Measurements from ENCODE around the gene WDR88. TPM values are rescaled to one million over a fixed set of nuclear protein-coding genes. Genes with fewer than 3 reads are reported as not detected.
"Not testable (repeated sequence)": the region's sequence is repeated elsewhere in the genome, so short reads cannot be mapped to it uniquely, and the experiment has no call there.

Gene WDR88
- total RNA-seq, 1 experiment from 2014 or later: 0.28 TPM

DNA sequence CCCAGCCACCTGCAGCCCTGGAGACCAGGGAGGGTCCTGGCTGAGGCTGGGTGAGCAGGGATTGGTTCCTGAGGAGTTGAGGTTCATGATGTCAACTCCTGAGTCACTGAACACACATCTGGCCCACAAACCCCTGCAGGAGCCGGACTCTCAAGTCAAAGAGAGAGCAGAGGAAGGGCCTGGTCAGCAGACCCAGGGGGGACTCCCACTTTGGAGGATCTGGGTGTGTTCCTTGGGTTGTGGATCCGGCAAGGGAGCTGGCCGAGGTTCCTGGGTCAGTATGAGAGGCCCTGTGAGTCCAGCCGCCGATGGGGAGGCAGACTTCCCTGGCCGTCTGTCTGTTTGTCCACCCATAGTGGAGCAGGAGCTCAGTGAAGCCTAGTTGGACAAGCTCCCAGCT, 89.7 kb downstream of the WDR88 start:
- Mint-ChIP-seq H3K27me3 (ENCODE audit: low read depth) (peaks cover 33% of the 10 kb centered on the region), H3K9me3 (no peaks in the 10 kb centered on the region), H3K4me3 (no peak overlapping the region), H3K36me3 (no peaks in the 10 kb centered on the region), H3K27ac (no peak overlapping the region), H3K4me1 (peaks cover 9% of the 10 kb centered on the region)
- ChIA-PET CTCF (interaction anchor here (0.7 to 1.8 kb wide), 5 partner anchors 14 to 566 kb away, joined by 3 to 6 read pairs (median 4); no protein-coding TSS in a partner anchor), POLR2A (no interaction called here)
- TF ChIP-seq GABPB1 (CRISPR knock-in tag; IDR thresholded peaks at IDR 0.05) (no peak), FOXP1 (CRISPR knock-in tag; IDR thresholded peaks at IDR 0.05; ENCODE audit: borderline replicate concordance) (no peak), TEAD1 (CRISPR knock-in tag; IDR thresholded peaks at IDR 0.05) (no peak), NR1H2 (CRISPR knock-in tag; IDR thresholded peaks at IDR 0.05) (no peak), ZNF317 (CRISPR knock-in tag; IDR thresholded peaks at IDR 0.05; ENCODE audit: borderline replicate concordance, low read depth) (no peak), SOX15 (CRISPR knock-in tag; IDR thresholded peaks at IDR 0.05) (no peak), KAT7 (CRISPR knock-in tag; IDR thresholded peaks at IDR 0.05; ENCODE audit: borderline replicate concordance) (no peak), ZNF423 (CRISPR knock-in tag; IDR thresholded peaks at IDR 0.05) (no peak)
- TF ChIP-seq, protein P1, sequence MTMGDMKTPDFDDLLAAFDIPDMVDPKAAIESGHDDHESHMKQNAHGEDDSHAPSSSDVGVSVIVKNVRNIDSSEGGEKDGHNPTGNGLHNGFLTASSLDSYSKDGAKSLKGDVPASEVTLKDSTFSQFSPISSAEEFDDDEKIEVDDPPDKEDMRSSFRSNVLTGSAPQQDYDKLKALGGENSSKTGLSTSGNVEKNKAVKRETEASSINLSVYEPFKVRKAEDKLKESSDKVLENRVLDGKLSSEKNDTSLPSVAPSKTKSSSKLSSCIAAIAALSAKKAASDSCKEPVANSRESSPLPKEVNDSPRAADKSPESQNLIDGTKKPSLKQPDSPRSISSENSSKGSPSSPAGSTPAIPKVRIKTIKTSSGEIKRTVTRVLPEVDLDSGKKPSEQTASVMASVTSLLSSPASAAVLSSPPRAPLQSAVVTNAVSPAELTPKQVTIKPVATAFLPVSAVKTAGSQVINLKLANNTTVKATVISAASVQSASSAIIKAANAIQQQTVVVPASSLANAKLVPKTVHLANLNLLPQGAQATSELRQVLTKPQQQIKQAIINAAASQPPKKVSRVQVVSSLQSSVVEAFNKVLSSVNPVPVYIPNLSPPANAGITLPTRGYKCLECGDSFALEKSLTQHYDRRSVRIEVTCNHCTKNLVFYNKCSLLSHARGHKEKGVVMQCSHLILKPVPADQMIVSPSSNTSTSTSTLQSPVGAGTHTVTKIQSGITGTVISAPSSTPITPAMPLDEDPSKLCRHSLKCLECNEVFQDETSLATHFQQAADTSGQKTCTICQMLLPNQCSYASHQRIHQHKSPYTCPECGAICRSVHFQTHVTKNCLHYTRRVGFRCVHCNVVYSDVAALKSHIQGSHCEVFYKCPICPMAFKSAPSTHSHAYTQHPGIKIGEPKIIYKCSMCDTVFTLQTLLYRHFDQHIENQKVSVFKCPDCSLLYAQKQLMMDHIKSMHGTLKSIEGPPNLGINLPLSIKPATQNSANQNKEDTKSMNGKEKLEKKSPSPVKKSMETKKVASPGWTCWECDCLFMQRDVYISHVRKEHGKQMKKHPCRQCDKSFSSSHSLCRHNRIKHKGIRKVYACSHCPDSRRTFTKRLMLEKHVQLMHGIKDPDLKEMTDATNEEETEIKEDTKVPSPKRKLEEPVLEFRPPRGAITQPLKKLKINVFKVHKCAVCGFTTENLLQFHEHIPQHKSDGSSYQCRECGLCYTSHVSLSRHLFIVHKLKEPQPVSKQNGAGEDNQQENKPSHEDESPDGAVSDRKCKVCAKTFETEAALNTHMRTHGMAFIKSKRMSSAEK (CRISPR knock-in tag; IDR thresholded peaks at IDR 0.05; ENCODE audit: borderline replicate concordance): no peak
- TF ChIP-seq, protein P2, sequence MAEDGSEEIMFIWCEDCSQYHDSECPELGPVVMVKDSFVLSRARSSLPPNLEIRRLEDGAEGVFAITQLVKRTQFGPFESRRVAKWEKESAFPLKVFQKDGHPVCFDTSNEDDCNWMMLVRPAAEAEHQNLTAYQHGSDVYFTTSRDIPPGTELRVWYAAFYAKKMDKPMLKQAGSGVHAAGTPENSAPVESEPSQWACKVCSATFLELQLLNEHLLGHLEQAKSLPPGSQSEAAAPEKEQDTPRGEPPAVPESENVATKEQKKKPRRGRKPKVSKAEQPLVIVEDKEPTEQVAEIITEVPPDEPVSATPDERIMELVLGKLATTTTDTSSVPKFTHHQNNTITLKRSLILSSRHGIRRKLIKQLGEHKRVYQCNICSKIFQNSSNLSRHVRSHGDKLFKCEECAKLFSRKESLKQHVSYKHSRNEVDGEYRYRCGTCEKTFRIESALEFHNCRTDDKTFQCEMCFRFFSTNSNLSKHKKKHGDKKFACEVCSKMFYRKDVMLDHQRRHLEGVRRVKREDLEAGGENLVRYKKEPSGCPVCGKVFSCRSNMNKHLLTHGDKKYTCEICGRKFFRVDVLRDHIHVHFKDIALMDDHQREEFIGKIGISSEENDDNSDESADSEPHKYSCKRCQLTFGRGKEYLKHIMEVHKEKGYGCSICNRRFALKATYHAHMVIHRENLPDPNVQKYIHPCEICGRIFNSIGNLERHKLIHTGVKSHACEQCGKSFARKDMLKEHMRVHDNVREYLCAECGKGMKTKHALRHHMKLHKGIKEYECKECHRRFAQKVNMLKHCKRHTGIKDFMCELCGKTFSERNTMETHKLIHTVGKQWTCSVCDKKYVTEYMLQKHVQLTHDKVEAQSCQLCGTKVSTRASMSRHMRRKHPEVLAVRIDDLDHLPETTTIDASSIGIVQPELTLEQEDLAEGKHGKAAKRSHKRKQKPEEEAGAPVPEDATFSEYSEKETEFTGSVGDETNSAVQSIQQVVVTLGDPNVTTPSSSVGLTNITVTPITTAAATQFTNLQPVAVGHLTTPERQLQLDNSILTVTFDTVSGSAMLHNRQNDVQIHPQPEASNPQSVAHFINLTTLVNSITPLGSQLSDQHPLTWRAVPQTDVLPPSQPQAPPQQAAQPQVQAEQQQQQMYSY (CRISPR knock-in tag; IDR thresholded peaks at IDR 0.05): no peak
- TF ChIP-seq, protein P3, sequence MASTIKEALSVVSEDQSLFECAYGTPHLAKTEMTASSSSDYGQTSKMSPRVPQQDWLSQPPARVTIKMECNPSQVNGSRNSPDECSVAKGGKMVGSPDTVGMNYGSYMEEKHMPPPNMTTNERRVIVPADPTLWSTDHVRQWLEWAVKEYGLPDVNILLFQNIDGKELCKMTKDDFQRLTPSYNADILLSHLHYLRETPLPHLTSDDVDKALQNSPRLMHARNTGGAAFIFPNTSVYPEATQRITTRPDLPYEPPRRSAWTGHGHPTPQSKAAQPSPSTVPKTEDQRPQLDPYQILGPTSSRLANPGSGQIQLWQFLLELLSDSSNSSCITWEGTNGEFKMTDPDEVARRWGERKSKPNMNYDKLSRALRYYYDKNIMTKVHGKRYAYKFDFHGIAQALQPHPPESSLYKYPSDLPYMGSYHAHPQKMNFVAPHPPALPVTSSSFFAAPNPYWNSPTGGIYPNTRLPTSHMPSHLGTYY (CRISPR knock-in tag; IDR thresholded peaks at IDR 0.05): no peak
- DNase-seq (ENCODE audit: low spot score): no peak
- no peak for ATAC-seq

DNA sequence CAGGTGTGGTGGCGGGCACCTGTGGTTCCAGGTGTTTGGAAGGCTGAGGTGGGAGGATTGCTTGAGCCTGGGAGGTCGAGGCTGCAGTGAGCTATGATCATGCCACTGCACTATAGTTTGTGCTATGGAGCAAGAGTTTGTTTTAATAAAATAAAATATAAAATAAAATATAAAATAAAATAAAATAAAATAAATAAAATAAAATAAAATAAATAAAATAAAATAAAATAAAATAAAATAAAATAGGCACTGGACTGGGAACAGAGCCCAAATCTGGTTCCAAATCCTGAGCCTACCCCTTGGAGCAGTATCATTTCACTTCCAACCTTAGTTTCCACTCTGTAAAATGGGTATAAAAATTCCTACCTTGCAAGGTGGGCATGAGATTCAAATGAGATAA, 90.3 kb downstream of the WDR88 start:
- H3K4me1 Mint-ChIP-seq; H3K9me3 Mint-ChIP-seq; POLR2A ChIA-PET; H3K4me3 Mint-ChIP-seq; H3K27ac Mint-ChIP-seq; ATAC-seq; H3K36me3 Mint-ChIP-seq; DNase-seq (ENCODE audit: low spot score): not testable (repeated sequence)
- peak; percentile 99 for TF ChIP-seq HMGA2 (CRISPR knock-in tag; IDR thresholded peaks at IDR 0.05)
- H3K27me3 Mint-ChIP-seq (ENCODE audit: low read depth): peaks cover 37% of the 10 kb centered on the region
- CTCF ChIA-PET: interaction anchor here (0.7 to 1.8 kb wide), 4 partner anchors 13 to 566 kb away, joined by 3 to 6 read pairs (median 4); no protein-coding TSS in a partner anchor

Data from WTC11 (cell line).